Measurements from ENCODE around the gene ANKRD62. TPM values are rescaled to one million over a fixed set of nuclear protein-coding genes. Genes with fewer than 3 reads are reported as not detected.

Gene ANKRD62
- total RNA-seq, 1 donor from 2014 or later: not detected

DNA sequence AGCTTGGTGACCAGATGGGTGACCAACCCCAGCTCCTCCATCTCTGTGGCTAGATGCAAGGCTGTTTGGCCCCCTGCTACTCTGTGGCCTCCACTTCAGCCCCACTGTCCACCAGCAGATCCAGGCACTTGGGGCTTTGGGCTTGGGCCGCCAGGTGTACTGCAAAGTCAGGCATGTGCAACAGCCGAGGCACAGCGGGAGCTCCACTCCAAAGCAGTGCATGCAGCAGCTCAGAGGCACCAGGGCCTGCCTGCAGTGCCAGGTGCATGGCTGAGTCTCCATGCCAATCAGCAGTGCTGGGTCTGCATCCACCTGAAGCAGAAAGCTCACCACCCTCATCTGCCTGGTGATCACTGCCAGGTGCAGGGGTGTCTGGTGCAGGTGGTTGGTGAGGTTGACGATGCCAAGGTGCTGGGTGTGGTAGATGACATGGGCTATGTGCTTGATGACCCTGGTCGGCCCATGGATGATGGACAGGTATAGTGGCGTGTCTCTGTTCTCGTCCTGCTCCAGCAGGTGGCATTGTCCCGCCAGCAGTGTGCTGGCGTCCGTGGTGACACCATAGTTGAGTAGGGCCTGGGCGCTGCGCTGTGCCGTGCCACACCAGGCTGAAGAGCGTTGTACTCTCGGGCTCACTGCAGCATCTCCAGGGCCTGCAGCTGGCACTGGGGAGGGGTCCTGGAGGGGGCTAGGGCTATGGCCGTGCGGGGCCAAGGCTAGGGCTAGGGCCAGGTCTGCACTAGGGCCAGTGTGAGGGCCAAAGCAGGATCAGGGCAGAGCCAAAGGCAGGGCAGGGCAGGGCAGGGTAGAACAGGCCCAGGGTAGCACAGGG lies 1.0 kb upstream of the ANKRD62 start:
- H3K9me3 ChIP-seq: no peaks in the 10 kb centered on the region
- no peaks in the 10 kb centered on the region for H3K27me3 ChIP-seq
- intact Hi-C loops (cut with DNase I): no loop called here
- no peak overlapping the region for H3K27ac ChIP-seq
- no peaks in the 10 kb centered on the region for H3K4me1 ChIP-seq
- no peak overlapping the region for H3K4me3 ChIP-seq
- no peak for DNase-seq (ENCODE audit: low spot score in 2 of 2)
- no peaks in the 10 kb centered on the region for H3K36me3 ChIP-seq
- TF ChIP-seq, protein P1, sequence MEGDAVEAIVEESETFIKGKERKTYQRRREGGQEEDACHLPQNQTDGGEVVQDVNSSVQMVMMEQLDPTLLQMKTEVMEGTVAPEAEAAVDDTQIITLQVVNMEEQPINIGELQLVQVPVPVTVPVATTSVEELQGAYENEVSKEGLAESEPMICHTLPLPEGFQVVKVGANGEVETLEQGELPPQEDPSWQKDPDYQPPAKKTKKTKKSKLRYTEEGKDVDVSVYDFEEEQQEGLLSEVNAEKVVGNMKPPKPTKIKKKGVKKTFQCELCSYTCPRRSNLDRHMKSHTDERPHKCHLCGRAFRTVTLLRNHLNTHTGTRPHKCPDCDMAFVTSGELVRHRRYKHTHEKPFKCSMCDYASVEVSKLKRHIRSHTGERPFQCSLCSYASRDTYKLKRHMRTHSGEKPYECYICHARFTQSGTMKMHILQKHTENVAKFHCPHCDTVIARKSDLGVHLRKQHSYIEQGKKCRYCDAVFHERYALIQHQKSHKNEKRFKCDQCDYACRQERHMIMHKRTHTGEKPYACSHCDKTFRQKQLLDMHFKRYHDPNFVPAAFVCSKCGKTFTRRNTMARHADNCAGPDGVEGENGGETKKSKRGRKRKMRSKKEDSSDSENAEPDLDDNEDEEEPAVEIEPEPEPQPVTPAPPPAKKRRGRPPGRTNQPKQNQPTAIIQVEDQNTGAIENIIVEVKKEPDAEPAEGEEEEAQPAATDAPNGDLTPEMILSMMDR (IDR thresholded peaks at IDR 0.05): no peak

DNA sequence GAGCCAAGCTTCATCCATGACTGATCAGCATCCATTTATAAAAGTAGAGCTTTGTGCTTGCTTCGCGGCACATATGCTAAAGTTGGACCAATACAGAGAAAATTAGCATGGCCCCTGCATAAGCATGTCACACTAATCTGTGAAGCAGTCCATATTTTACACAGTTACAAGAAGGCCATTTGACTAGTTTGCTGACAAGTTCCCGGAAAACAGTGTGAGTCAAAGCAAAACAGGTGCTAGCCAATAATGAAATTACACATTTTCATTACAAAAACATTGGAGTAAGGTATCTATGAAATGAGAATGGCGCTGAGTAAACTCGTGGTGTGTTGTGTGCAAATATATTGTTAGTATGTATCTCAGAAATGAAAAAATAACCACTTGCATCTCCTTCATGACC lies 4.7 kb downstream of the ANKRD62 start:
- Histone ChIP-seq H3K4me1 (no peaks in the 10 kb centered on the region), H3K4me3 (no peak overlapping the region), H3K36me3 (no peaks in the 10 kb centered on the region), H3K9me3 (no peaks in the 10 kb centered on the region), H3K27me3 (no peaks in the 10 kb centered on the region), H3K27ac (no peak overlapping the region)
- no peak for DNase-seq (ENCODE audit: low spot score in 2 of 2)
- TF ChIP-seq, protein P1 (IDR thresholded peaks at IDR 0.05): no peak
- intact Hi-C loops (cut with DNase I): no loop called here

- intact Hi-C loops (cut with DNase I): no loop called here
- TF ChIP-seq, protein P1 (IDR thresholded peaks at IDR 0.05): no peak
- DNase-seq (ENCODE audit: low spot score in 2 of 2): no peak
- no peaks in the 10 kb centered on the region for H3K9me3 ChIP-seq
- no peak overlapping the region for H3K4me3 ChIP-seq
- no peaks in the 10 kb centered on the region for H3K4me1 ChIP-seq
- H3K27ac ChIP-seq: no peak overlapping the region
- no peaks in the 10 kb centered on the region for H3K36me3 ChIP-seq
- no peaks in the 10 kb centered on the region for H3K27me3 ChIP-seq
Measured at GRCh38 chr18:12099160-12099559, 5.5 kb downstream of the ANKRD62 start.

DNA sequence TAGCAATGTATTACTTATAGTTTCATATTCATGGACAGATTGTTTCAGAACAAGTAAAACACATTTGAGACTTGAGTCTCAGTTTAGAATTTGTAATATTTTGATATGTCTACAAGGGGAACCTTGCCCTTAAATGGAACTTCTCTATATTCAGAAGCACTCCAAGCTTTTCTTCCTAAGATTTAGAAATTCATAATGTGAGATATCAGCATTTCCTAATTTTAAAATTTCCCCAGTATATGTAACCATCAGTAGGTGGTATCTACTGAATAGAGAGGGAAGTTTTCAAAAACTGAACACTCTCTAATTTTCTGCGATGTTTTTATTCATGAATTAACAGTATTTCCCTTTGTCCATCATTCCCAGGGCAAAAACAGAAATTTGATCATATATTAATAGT lies 7.6 kb downstream of the ANKRD62 start:
- Histone ChIP-seq H3K27ac (no peak overlapping the region), H3K4me1 (no peaks in the 10 kb centered on the region), H3K9me3 (no peaks in the 10 kb centered on the region), H3K4me3 (no peak overlapping the region), H3K27me3 (no peaks in the 10 kb centered on the region), H3K36me3 (no peaks in the 10 kb centered on the region)
- intact Hi-C loops (cut with DNase I): no loop called here
- DNase-seq (ENCODE audit: low spot score in 2 of 2): no peak
- TF ChIP-seq, protein P1 (IDR thresholded peaks at IDR 0.05): no peak

DNA sequence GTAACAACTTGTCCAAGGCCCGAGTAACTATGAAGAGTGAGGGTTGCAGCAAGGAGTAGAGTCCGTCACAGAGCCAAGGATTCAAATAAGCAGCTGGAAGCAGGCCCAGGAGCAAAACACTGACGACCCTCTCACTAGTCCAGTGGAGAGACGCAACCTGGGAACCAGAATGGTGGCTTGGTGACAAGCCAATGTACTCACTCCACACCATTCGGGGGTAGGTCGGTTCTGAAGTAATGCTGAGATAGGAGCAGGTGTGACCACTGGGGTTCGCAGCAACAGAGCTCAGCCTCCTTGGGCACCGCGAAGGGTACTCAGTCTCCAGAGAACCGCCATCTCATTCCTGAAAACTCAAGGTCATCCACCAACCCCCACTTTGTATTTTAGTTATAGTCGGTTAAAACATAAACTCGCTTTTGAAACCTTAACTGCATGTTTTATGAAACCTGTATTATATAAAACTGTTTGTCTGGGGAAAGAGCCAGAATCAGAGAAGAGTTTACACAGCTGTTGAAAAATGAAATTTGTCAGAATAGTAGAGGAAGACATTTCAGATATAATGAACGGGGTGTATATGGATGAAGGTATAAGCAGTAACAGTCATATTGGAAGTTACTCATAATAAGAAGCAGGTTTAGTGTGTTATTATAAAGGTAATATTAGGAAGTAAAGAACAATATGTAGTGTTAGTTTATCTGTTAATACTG lies 8.6 kb downstream of the ANKRD62 start:
- DNase-seq (ENCODE audit: low spot score in 2 of 2): no peak
- Histone ChIP-seq H3K27ac (no peak overlapping the region), H3K27me3 (no peaks in the 10 kb centered on the region), H3K4me3 (no peak overlapping the region), H3K9me3 (no peaks in the 10 kb centered on the region), H3K36me3 (no peaks in the 10 kb centered on the region), H3K4me1 (no peaks in the 10 kb centered on the region)
- TF ChIP-seq, protein P1 (IDR thresholded peaks at IDR 0.05): no peak
- intact Hi-C loops (cut with DNase I): no loop called here
